HG03139 (cell line): Measurements from ENCODE around the gene ADCY5.

Experiments
- ATAC-seq: cut with Tn5 transposase; IDR thresholded peaks from one replicate; pipeline ENCODE4 v1.9.1; 2021; ENCODE audit not compliant: unreplicated experiment

ADCY5 gene

DNA sequence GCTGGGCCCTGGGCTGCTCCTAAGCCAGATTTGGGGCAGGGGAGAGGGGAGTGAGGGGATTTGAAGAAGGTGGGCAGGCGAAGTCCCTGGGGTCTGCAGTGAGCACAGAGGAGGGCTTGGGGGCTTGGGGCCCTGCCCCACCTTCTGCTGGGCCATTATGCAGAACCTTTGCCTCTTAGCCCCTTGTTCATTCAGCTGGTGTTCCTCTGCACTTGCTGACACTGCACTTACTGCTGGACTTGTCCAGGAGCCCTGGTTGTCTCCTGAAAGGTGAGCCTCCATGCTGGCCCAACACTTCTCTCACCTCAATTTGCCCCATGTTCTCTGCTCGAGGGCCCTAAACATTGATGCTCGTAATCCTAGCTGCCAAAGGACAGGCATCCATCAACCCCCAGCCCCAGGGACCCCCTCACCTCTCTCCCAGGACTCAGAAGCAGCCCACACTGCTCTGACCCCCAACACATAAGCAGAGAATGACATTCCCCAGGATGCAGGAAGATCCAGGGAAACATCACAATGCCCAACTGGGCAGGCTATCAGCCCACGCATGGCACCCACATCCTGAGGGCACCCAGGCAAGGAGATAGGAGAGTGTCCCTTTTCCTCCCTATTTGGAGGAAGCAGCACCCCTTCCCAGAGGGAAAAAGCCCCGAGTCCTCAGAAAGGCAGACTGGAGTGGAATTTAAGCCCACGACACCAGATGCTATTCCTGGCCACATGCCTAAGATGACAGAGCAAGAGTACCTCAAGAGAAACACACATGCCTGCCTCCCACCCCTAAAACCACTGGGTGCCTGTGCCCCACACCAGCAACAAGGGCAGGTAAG lies 76.8 kb downstream of the ADCY5 start:
- ATAC-seq: no peak

DNA sequence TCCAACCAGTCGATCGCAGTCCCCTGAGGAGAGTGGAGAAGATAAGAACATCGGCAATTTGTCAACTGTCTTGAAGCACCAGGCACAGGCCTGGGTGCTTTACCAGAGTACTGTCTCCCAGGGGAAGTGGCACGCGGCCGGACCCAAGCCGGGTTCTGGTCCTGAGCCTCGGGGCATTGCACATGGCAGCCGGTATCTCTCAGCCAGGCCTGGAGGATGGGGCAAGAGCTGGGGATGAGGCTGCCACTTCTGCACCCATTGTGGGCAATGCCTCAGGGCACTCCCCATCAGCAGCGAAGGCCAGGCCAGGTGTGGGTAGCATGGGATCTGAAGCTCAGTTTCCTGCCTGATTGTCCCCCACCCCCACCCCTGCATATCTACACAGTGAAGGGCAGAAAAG lies 77.5 kb downstream of the ADCY5 start:
- no peak for ATAC-seq

GRCh38 chr3:123370819-123371218 lies 78.1 kb downstream of the ADCY5 start:
- ATAC-seq: no peak

GRCh38 chr3:123369085-123369484 lies 79.8 kb downstream of the ADCY5 start:
- ATAC-seq: no peak

DNA sequence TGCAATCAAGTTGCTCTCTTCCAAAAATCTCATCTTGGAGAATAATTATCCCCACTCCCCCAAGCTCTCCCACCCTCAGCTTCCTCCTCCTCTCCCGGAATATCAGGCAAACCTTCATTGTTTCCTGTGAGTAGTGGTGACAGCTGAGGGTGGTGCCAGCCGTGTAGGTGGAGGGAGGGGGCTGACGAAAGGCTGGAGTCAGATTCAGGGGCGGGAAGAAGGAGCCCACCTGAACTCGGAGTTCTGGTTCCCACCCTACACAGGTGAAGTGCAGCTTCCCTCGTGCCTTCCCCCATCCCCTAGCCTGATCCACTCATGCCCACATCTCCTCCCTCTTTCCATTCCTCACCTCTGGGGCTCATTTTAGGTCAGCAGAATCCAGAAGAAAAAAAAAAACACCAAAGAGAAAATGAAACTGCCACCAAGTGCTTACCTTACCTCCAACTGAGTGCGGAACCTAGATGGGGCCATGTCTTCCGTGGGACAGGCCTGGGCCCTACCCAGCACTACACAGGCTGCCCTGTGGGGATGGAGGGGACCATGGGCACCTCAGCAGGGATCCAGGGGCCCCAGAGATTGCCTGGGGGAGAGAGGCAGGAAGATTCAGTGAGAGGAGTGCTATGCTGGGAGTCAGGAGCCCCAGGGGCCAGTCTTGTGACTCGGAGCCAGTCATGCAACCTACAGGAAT lies 81.3 kb downstream of the ADCY5 start:
- no peak for ATAC-seq

- ATAC-seq: no peak
Observed at GRCh38 chr3:123365450-123366143, 83.3 kb downstream of the ADCY5 start.

GRCh38 chr3:123361071-123361470 lies 87.8 kb downstream of the ADCY5 start:
- no peak for ATAC-seq

DNA sequence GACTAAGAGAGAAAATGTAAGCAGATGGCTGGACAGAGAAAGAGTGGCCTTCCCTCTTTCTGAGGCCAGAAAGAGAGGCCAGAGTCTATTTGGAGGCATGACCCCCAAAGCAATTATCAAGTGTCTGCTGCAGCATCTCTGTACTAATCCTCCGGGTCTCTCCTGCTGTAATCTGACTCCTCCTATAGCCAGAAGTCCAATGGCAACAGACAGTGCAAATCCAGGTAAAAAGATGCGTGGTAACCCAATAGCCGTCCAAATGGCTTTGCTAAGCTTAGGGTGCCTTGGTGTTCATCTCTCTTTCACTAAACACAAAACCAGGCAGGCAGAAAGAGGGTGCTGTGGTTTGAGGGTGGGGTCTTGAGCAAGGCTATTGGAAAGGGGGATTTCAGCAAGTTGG lies 91.6 kb downstream of the ADCY5 start:
- no peak for ATAC-seq

DNA sequence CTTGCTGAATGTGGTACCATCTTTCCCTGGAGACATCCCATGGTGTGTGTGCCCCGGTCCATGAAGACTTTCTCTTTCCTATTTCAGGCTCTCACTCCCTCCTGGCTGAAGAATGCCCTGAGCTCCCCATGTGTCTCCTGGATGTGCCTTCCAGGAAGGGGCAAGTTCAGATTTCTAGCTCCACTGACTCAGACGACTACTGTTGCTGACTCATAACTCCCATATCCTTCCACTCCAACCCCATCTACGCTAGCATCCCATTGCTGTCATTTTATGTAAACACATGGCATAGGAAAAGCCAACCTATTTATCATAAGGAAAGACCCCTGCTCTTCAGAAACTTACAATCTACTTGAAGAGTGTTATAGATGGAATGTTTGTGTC lies 95.0 kb downstream of the ADCY5 start:
- no peak for ATAC-seq

DNA sequence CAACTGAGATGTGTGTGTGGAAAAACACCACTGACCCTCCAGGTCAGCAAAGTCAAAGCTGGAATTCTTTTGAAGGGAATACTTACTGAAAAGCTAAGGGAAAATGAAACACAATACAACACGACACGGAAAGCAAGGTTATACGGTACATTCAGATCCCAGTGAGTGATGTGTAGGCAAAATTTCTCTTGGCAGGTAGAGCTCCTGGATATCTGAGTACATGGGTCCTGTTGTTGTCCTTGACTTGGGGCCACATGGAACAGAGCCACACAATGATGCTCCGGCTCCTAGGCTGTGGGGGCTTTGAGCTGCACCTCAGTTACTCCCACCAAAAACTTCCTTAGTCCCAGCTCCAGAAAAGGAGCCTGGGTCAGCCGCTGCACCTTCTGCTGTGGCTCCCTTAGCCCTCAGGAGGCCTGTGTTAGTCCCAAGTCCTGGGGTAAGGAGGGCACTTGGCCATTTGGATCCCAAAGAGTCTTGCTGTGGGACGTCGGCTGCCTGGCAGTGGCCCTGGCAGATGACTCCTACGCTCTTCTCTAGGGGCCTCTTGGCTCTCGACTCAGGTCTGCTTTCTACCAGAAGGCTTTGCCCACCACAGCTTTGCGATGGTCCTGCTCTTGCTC lies 95.6 kb downstream of the ADCY5 start:
- no peak for ATAC-seq

DNA sequence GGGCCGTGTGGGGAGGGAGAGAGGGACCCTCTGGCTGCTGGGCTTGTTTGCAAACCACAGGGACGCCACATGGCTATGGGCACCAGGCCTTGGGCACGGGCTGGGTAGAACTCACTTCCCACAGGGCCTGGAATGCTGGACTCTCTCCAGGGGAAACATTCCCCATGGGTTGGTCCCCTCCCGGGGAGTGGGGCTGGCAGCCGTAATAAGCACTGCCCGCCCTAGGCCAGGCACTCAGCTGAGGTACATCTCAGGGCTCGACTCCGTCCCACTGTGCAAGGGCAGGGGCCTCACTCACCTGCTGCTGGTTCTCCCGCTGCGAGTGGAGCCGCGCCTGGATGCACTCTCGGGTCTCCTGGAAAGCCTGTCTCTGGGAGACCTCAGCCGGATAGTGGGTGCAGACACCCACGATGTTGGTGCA lies 96.7 kb downstream of the ADCY5 start:
- no peak for ATAC-seq

GRCh38 chr3:123351501-123351900 lies 97.4 kb downstream of the ADCY5 start:
- no peak for ATAC-seq

- no peak for ATAC-seq
Observed at GRCh38 chr3:123350971-123351370, 97.9 kb downstream of the ADCY5 start.

GRCh38 chr3:123349566-123350435 lies 99.1 kb downstream of the ADCY5 start:
- no peak for ATAC-seq

- ATAC-seq: no peak
Observed at GRCh38 chr3:123349201-123349535, 99.7 kb downstream of the ADCY5 start.

DNA sequence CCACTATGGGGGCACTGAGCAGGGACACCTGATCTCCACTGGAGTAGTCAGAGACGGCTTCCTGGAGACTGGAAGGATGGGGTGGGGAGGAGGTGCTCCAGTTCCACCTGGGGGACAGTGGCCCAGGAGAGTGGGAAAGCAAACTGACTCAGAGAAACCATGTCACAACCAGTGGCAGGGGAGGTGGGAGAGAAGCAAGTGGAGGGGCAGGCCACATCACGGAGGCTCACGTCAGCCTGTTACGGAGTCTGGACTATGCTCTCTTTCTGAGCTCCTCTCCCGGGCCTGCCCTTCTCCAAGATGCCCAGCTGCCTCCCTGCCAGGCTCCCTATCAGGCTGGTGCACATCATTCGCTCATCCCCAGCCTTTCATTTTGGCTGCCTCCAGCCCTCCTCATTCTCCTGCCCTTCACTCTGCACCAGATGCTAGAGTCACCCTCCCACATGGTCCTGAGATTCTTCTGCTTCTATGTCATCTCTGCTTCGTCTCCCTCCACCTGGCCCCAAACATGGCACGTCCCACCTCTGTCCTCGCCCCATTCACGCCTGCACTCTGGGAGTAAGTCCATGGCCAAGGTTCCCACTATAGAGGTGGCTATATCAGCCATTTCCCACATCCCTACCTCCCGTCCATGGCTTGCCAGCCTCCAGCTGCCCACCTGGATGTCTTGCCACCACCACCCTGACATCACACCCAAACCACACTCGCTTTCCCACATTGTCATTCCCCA lies 100.3 kb downstream of the ADCY5 start:
- no peak for ATAC-seq

DNA sequence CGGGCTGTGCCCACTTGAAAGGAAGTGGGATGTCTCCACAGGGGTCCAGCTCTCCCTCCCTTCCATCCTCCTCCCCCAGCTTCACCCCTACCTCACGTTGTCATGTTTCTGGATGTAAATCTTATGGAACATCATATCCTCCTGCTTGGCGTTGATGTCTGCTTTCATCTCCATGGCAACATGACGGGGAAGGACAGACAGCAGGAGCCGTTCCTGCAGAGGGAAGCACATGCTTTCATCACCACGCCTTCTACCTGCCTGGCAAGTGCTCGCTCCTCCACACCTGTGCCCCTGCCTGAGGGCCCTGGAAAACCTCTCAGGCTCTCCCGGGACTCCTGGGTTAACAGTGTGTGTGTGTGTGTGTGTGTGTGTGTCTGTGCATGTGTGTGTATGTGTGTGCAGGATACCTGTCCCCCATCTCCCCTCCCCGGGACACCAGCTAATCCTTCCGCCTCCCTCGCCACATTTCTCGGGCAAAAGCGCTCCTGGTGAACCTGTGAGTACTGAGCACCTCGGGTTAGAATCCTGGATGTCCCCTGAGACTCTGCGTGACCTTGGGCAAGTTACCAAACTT lies 101.1 kb downstream of the ADCY5 start:
- no peak for ATAC-seq

DNA sequence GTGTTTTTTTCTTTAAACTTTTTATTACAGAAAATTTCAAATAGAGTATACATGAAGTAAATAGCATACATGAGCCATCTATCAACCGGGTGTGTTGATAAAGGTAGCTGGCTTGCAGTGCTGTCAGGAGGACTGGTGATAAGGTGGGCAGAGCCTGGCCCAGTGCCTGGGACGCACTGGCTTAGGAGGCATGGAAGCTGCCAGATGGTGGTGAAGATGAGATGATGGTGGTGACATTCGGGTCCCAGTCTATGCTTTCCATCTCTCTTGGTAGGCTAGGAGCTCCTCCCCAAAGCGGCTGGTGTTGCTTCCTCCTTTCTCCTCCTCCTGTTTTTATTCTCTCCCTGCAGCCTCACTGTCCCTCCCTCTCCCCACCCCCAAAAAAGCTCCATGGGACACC lies 101.7 kb downstream of the ADCY5 start:
- no peak for ATAC-seq

DNA sequence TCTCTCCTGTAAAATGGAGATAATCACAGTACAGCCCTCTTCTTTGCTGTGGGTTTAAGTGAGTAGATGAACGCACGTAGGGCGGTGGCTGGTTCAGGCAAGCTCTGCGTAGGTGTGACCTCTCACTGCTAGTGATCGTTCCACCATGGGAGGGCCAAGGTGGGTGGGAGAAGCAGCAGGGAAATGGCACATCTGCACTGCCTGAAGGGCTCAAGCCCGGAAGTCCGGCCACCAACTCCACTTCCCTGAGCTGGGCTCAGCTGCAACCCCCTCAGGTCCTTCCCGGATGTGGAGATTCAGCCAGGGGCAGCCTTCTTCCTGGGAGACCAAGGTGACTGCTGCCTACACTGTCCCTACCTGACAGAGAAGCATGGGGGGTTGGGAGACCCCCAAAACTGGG lies 102.9 kb downstream of the ADCY5 start:
- no peak for ATAC-seq
